IMR-90 (cell line): ENCODE measurements around the gene ZNF318. TPM values are rescaled to one million over a fixed set of nuclear protein-coding genes. Genes with fewer than 3 reads are reported as not detected.

ENCODE experiments used
- ATAC-seq: fragments of 200-7000 bp; cut with Tn5 transposase; 2 replicates; pipeline ENCODE4 v1.9.1; 2020; ENCODE audit warnings: low read depth, mild to moderate bottlenecking, moderate library complexity
- BruUV-seq: library from RNA; stranded (reverse); fragments of 400-500 nt; replicated peaks from 2 replicates; lab custom pipeline; 2021; lab: Mats Ljungman, UMichigan
- CTCF ChIA-PET: fragments of 300-600 bp; formaldehyde crosslinking; extraction: SDS; loops from one replicate; lab custom pipeline; 2021; ENCODE audit warnings: antibody characterized with exemption; lab: Yijun Ruan, JAX
- POLR2A ChIA-PET: fragments of 300-600 bp; sonication (Branson Sonifier 250); formaldehyde crosslinking; loops from one replicate; lab custom pipeline; 2022; ENCODE audit warnings: antibody characterized with exemption; ENCODE audit not compliant: unreplicated experiment; lab: Charles Lee
- DNase-seq: peaks from one replicate; pipeline ENCODE4 v3.0.0; 2013
- H2AFZ ChIP-seq: replicated peaks from 2 replicates; pipeline ENCODE3; 2013; ENCODE audit warnings: low read length, mild to moderate bottlenecking; ENCODE audit not compliant: poor library complexity
- H2AK5ac ChIP-seq: 2 replicates; pipeline ENCODE4 v1.6.1; 2013; ENCODE audit warnings: low read depth, low read length, inconsistent platforms
- H2AK9ac ChIP-seq: replicated peaks from 2 replicates; pipeline ENCODE3; 2013; ENCODE audit warnings: mild to moderate bottlenecking, low read depth, low read length, moderate library complexity; ENCODE audit not compliant: poor library complexity
- H2BK120ac ChIP-seq: 2 replicates; pipeline ENCODE4 v1.6.1; 2013; ENCODE audit warnings: low read depth, low read length, inconsistent platforms
- H2BK15ac ChIP-seq: 3 replicates; pipeline ENCODE4 v1.6.1; 2013; ENCODE audit warnings: low read depth, low read length, inconsistent platforms
- H2BK20ac ChIP-seq: 2 replicates; pipeline ENCODE4 v1.6.1; 2013; ENCODE audit warnings: low read depth, mild to moderate bottlenecking, inconsistent platforms, low read length, moderate library complexity
- H2BK5ac ChIP-seq: 2 replicates; pipeline ENCODE4 v1.6.1; 2013; ENCODE audit warnings: mild to moderate bottlenecking, low read depth, low read length, inconsistent platforms; ENCODE audit not compliant: poor library complexity, severe bottlenecking
- H3K14ac ChIP-seq: replicated peaks from 2 replicates; pipeline ENCODE4 v1.6.1; 2013; ENCODE audit warnings: low read depth, low read length, inconsistent platforms
- H3K18ac ChIP-seq: 2 replicates; pipeline ENCODE4 v1.6.1; 2013; ENCODE audit warnings: low read depth, low read length, control low read depth
- H3K23ac ChIP-seq: 2 replicates; pipeline ENCODE4 v1.6.1; 2013; ENCODE audit warnings: low read depth, low read length, inconsistent platforms
- H3K27ac ChIP-seq: 2 replicates; pipeline ENCODE4 v1.5.1; 2013; ENCODE audit warnings: mild to moderate bottlenecking, control low read depth, low read length; ENCODE audit not compliant: insufficient read depth
- H3K27me3 ChIP-seq: 2 replicates; pipeline ENCODE4 v1.6.1; 2013; ENCODE audit warnings: low read length; ENCODE audit not compliant: control insufficient read depth, insufficient read depth
- H3K36me3 ChIP-seq: 2 replicates; pipeline ENCODE4 v1.6.1; 2013; ENCODE audit warnings: low read length, mixed read lengths; ENCODE audit not compliant: control insufficient read depth, insufficient read depth
- H3K4ac ChIP-seq: 2 replicates; pipeline ENCODE4 v1.6.1; 2013; ENCODE audit warnings: low read depth, low read length, inconsistent platforms
- H3K4me1 ChIP-seq: 2 replicates; pipeline ENCODE4 v1.6.1; 2013; ENCODE audit warnings: low read length, mixed read lengths; ENCODE audit not compliant: control insufficient read depth, insufficient read depth
- H3K4me2 ChIP-seq: 2 replicates; pipeline ENCODE4 v1.6.1; 2013; ENCODE audit warnings: low read depth, mild to moderate bottlenecking, control low read depth, low read length, moderate library complexity
- H3K4me3 ChIP-seq: 2 replicates; pipeline ENCODE4 v1.5.1; 2013; ENCODE audit warnings: low read depth, mild to moderate bottlenecking, control low read depth, low read length, moderate library complexity; ENCODE audit not compliant: insufficient read depth
- H3K56ac ChIP-seq: 2 replicates; pipeline ENCODE4 v1.6.1; 2013; ENCODE audit warnings: low read length, inconsistent platforms; ENCODE audit not compliant: insufficient read depth; ENCODE audit errors: extremely low read depth
- H3K79me1 ChIP-seq, 2 experiments: 2 replicates each; pipeline ENCODE4 v1.6.1; 2013; ENCODE audit warnings: low read length in 2 of 2, inconsistent platforms in 1 of 2, low read depth in 1 of 2
- H3K9ac ChIP-seq: 2 replicates; pipeline ENCODE4 v1.6.1; 2013; ENCODE audit warnings: low read depth, low read length, control low read depth
- H3K9me1 ChIP-seq: 2 replicates; pipeline ENCODE4 v1.6.1; 2013; ENCODE audit warnings: low read length, inconsistent platforms; ENCODE audit not compliant: insufficient read depth
- H3K9me3 ChIP-seq: 2 replicates; pipeline ENCODE4 v1.6.1; 2013; ENCODE audit warnings: low read length; ENCODE audit not compliant: control insufficient read depth, insufficient read depth
- H4K20me1 ChIP-seq: 2 replicates; pipeline ENCODE4 v1.6.1; 2013; ENCODE audit warnings: low read length, inconsistent platforms; ENCODE audit not compliant: insufficient read depth
- H4K5ac ChIP-seq: 2 replicates; pipeline ENCODE4 v1.6.1; 2013; ENCODE audit warnings: mild to moderate bottlenecking, low read depth, low read length, control low read depth
- H4K8ac ChIP-seq, 2 experiments: 2 replicates each; pipeline ENCODE4 v1.6.1; 2013; ENCODE audit warnings: low read depth in 2 of 2, low read length in 2 of 2, control low read depth in 1 of 2, inconsistent platforms in 1 of 2
- H4K91ac ChIP-seq: 2 replicates; pipeline ENCODE4 v1.6.1; 2013; ENCODE audit warnings: low read depth, low read length, inconsistent platforms; ENCODE audit not compliant: insufficient read depth
- CEBPB ChIP-seq: IDR thresholded peaks from 2 replicates; pipeline ENCODE4 v1.6.1; 2012; ENCODE audit warnings: low read depth, low read length, improper control_type of control experiment
- RAD21 ChIP-seq: IDR thresholded peaks from 2 replicates; pipeline ENCODE4 v1.6.1; 2012; ENCODE audit warnings: low read length, improper control_type of control experiment
- SMC3 ChIP-seq: fragments of 150-350 bp; IDR thresholded peaks from 2 replicates; pipeline ENCODE4 v1.6.1; 2016; ENCODE audit warnings: low read depth, mild to moderate bottlenecking, antibody characterized with exemption, low read length, moderate library complexity
- WGBS, 2 experiments: methylation state at CpG; one replicate each; pipeline versions ENCODE4 v1.1.5 to v1.1.7; 2013; ENCODE audit warnings: missing lambda C conversion rate in 2 of 2; ENCODE audit not compliant: insufficient read length in 1 of 2; ENCODE audit errors: extremely low coverage in 2 of 2; 5-methylcytosine and 5-hydroxymethylcytosine counted together
- dilution Hi-C: fragments of 300-500 bp; cut with HindIII; formaldehyde crosslinking; loops from one replicate; pipeline ENCODE4 v1.14.3; 2018; ENCODE audit warnings: low sequenced_read_pairs; ENCODE audit not compliant: unreplicated experiment
- in situ Hi-C: fragments of 300-500 bp; cut with MboI; formaldehyde crosslinking; loops from 3 replicates; pipeline ENCODE4 v1.14.3; 2019; ENCODE audit warnings: low sequenced_read_pairs, inconsistent platforms, mixed read lengths
- intact Hi-C: fragments of 100-400 bp; cut with micrococcal nuclease; formaldehyde crosslinking; loops from 2 replicates; pipeline ENCODE4 v1.10.0; 2022
- polyA plus RNA-seq, 3 experiments: library from polyadenylated mRNA; depleted of rRNA; stranded (reverse); fragments of >200 nt; gene quantifications; 2 replicates each; pipeline ENCODE4 v1.2.3, GENCODE V29; 2012; ENCODE audit warnings: low replicate concordance in 1 of 3
- total RNA-seq: library from RNA; depleted of rRNA; stranded (reverse); fragments of >200 nt; gene quantifications from 2 replicates; pipeline ENCODE4 v1.2.3, GENCODE V29; 2012
- TF ChIP-seq, protein P1 (sequence below): conservative IDR thresholded peaks from 2 replicates; pipeline ENCODE4 v1.5.1; 2012; ENCODE audit warnings: mild to moderate bottlenecking, low read depth, low read length, improper control_type of control experiment

ZNF318 gene
- total and polyA plus RNA-seq, 2 of the 4 experiments (the other 2 are of a cell fraction), result 5.7 to 6.6 TPM

GRCh38 chr6:43386492-43386891 is 17.0 kb upstream of the ZNF318 start:
- Histone ChIP-seq H2AK9ac (no peak overlapping the region), H2AK5ac (no peak overlapping the region), H3K27ac (no peak overlapping the region), H3K79me1 (no peaks in the 10 kb centered on the region), H3K18ac (no peak overlapping the region), H2BK15ac (no peak overlapping the region), H4K91ac (no peak overlapping the region), H3K36me3 (no peaks in the 10 kb centered on the region), H3K4me2 (no peak overlapping the region), H2AFZ (no peak overlapping the region), H2BK20ac (no peak overlapping the region), H3K4me1 (peaks cover 2% of the 10 kb centered on the region), H4K8ac (no peak overlapping the region), H3K56ac (no peak overlapping the region), H3K4ac (no peak overlapping the region), H3K23ac (no peak overlapping the region), H3K14ac (no peak overlapping the region), H2BK120ac (no peak overlapping the region), H4K20me1 (no peaks in the 10 kb centered on the region), H3K9me1 (peaks cover 2% of the 10 kb centered on the region; the same call in 1 of the 2 replicates), H3K9ac (peak overlapping the region; percentile 39; the same call in 1 of the 2 replicates), H4K5ac (no peak overlapping the region), H2BK5ac (no peak overlapping the region), H3K27me3 (peaks cover 18% of the 10 kb centered on the region), H3K4me3 (no peak overlapping the region), H3K9me3 (no peaks in the 10 kb centered on the region)
- no TSS peak for BruUV-seq
- TF ChIP-seq CEBPB, result no peak
- TF ChIP-seq, protein P1, sequence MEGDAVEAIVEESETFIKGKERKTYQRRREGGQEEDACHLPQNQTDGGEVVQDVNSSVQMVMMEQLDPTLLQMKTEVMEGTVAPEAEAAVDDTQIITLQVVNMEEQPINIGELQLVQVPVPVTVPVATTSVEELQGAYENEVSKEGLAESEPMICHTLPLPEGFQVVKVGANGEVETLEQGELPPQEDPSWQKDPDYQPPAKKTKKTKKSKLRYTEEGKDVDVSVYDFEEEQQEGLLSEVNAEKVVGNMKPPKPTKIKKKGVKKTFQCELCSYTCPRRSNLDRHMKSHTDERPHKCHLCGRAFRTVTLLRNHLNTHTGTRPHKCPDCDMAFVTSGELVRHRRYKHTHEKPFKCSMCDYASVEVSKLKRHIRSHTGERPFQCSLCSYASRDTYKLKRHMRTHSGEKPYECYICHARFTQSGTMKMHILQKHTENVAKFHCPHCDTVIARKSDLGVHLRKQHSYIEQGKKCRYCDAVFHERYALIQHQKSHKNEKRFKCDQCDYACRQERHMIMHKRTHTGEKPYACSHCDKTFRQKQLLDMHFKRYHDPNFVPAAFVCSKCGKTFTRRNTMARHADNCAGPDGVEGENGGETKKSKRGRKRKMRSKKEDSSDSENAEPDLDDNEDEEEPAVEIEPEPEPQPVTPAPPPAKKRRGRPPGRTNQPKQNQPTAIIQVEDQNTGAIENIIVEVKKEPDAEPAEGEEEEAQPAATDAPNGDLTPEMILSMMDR, result peak; percentile 60
- TF ChIP-seq RAD21, result peak; percentile 46
- TF ChIP-seq SMC3, result peak; percentile 34; the same call in 1 of the 2 replicates
- dilution Hi-C loops, result no loop called here
- ATAC-seq (peak; percentile 76), DNase-seq (peak; percentile 25)
- in situ Hi-C loops, result no loop called here
- no CpG with 5 or more reads among the region's 1 CpG for WGBS, 2 experiments
- CTCF ChIA-PET, result interaction anchor here (0.7 to 1.1 kb wide), 6 partner anchors 9 to 28 kb away, joined by 3 to 8 read pairs (median 3); partner anchors contain the start of gene ZNF318
- intact Hi-C loops, result loop anchor here (1.0 to 5.0 kb wide), 2 partner anchors 36 to 120 kb away; no protein-coding TSS in a partner anchor
- POLR2A ChIA-PET, result no interaction called here
